Measurements from ENCODE around the gene FGD5. TPM values are rescaled to one million over a fixed set of nuclear protein-coding genes. Genes with fewer than 3 reads are reported as not detected.

Gene FGD5
- not detected in 2 replicates for total RNA-seq (2014; rRNA removed; shearing (Covaris generic))

GRCh38 chr3:14818804-14819500 lies at the start of gene FGD5:
FGD5 (plus strand) TSS chr3:14818962; CDS start chr3:14819072, 110 bp downstream.
- no peaks in the 10 kb centered on the region for H3K36me3 ChIP-seq
- no peak within 1 kb of the TSS for H3K4me3 ChIP-seq
- DNase-seq, result no peak
- H3K27ac ChIP-seq, result no peak within 1 kb of the TSS
- no peaks in the 10 kb centered on the region for H3K27me3 ChIP-seq
- no peaks in the 10 kb centered on the region for H3K9me3 ChIP-seq (replicated peaks)
- no peaks in the 10 kb centered on the region for H3K4me1 ChIP-seq

- Histone ChIP-seq H3K27me3 (no peaks in the 10 kb centered on the region; the same call in 1 of the 2 replicates), H3K36me3 (no peaks in the 10 kb centered on the region), H3K4me3 (no peak overlapping the region), H3K4me1 (no peaks in the 10 kb centered on the region), H3K9me3 (replicated peaks) (no peaks in the 10 kb centered on the region), H3K27ac (no peak overlapping the region)
- no peak for DNase-seq
These were observed 49.0 kb upstream of the FGD5 start for GRCh38 chr3:14769544-14770325.

GRCh38 chr3:14770591-14770990 lies 48.2 kb upstream of the FGD5 start:
- H3K36me3 ChIP-seq, result no peaks in the 10 kb centered on the region
- no peak for DNase-seq
- H3K27me3 ChIP-seq, result no peaks in the 10 kb centered on the region; the same call in 1 of the 2 replicates
- no peak overlapping the region for H3K27ac ChIP-seq
- H3K9me3 ChIP-seq (replicated peaks), result no peaks in the 10 kb centered on the region
- H3K4me3 ChIP-seq, result no peak overlapping the region
- no peaks in the 10 kb centered on the region for H3K4me1 ChIP-seq

GRCh38 chr3:14771593-14772497 lies 46.9 kb upstream of the FGD5 start:
- DNase-seq, result no peak
- Histone ChIP-seq H3K9me3 (replicated peaks) (no peaks in the 10 kb centered on the region), H3K27ac (no peak overlapping the region), H3K4me3 (no peak overlapping the region), H3K4me1 (no peaks in the 10 kb centered on the region), H3K36me3 (no peaks in the 10 kb centered on the region), H3K27me3 (peaks cover 2% of the 10 kb centered on the region; the same call in 1 of the 2 replicates)

- H3K4me1 ChIP-seq, result no peaks in the 10 kb centered on the region
- no peaks in the 10 kb centered on the region for H3K36me3 ChIP-seq
- no peak overlapping the region for H3K27ac ChIP-seq
- H3K4me3 ChIP-seq, result no peak overlapping the region
- H3K9me3 ChIP-seq (replicated peaks), result no peaks in the 10 kb centered on the region
- peaks cover 2% of the 10 kb centered on the region; the same call in 1 of the 2 replicates for H3K27me3 ChIP-seq
- DNase-seq, result no peak
These were observed 46.1 kb upstream of the FGD5 start for GRCh38 chr3:14772533-14773138.

GRCh38 chr3:14773281-14773680 lies 45.5 kb upstream of the FGD5 start:
- Histone ChIP-seq H3K36me3 (no peaks in the 10 kb centered on the region), H3K4me1 (no peaks in the 10 kb centered on the region), H3K27ac (no peak overlapping the region), H3K4me3 (no peak overlapping the region), H3K9me3 (replicated peaks) (no peaks in the 10 kb centered on the region), H3K27me3 (peaks cover 2% of the 10 kb centered on the region; the same call in 1 of the 2 replicates)
- DNase-seq, result no peak

GRCh38 chr3:14773691-14774128 lies 45.1 kb upstream of the FGD5 start:
- Histone ChIP-seq H3K4me1 (no peaks in the 10 kb centered on the region), H3K27me3 (peaks cover 2% of the 10 kb centered on the region; the same call in 1 of the 2 replicates), H3K4me3 (no peak overlapping the region), H3K27ac (no peak overlapping the region), H3K36me3 (no peaks in the 10 kb centered on the region), H3K9me3 (replicated peaks) (no peaks in the 10 kb centered on the region)
- no peak for DNase-seq

- Histone ChIP-seq H3K27ac (no peak overlapping the region), H3K9me3 (replicated peaks) (no peaks in the 10 kb centered on the region), H3K4me3 (no peak overlapping the region), H3K27me3 (peaks cover 2% of the 10 kb centered on the region; the same call in 1 of the 2 replicates), H3K36me3 (no peaks in the 10 kb centered on the region), H3K4me1 (no peaks in the 10 kb centered on the region)
- DNase-seq, result no peak
These were observed 44.3 kb upstream of the FGD5 start for GRCh38 chr3:14774431-14774830.

GRCh38 chr3:14775011-14775410 lies 43.8 kb upstream of the FGD5 start:
- H3K4me3 ChIP-seq, result no peak overlapping the region
- DNase-seq, result no peak
- no peaks in the 10 kb centered on the region for H3K9me3 ChIP-seq (replicated peaks)
- peaks cover 2% of the 10 kb centered on the region; the same call in 1 of the 2 replicates for H3K27me3 ChIP-seq
- no peak overlapping the region for H3K27ac ChIP-seq
- no peaks in the 10 kb centered on the region for H3K36me3 ChIP-seq
- H3K4me1 ChIP-seq, result no peaks in the 10 kb centered on the region

- peaks cover 2% of the 10 kb centered on the region; the same call in 1 of the 2 replicates for H3K27me3 ChIP-seq
- H3K27ac ChIP-seq, result no peak overlapping the region
- H3K36me3 ChIP-seq, result no peaks in the 10 kb centered on the region
- no peak for DNase-seq
- H3K4me3 ChIP-seq, result no peak overlapping the region
- no peaks in the 10 kb centered on the region for H3K4me1 ChIP-seq
- H3K9me3 ChIP-seq (replicated peaks), result no peaks in the 10 kb centered on the region
These were observed 43.2 kb upstream of the FGD5 start for GRCh38 chr3:14775563-14775962.

GRCh38 chr3:14779069-14779685 lies 39.6 kb upstream of the FGD5 start:
- Histone ChIP-seq H3K36me3 (no peaks in the 10 kb centered on the region), H3K9me3 (replicated peaks) (no peaks in the 10 kb centered on the region), H3K27me3 (peaks cover 2% of the 10 kb centered on the region; the same call in 1 of the 2 replicates), H3K27ac (no peak overlapping the region), H3K4me1 (no peaks in the 10 kb centered on the region), H3K4me3 (no peak overlapping the region)
- DNase-seq, result no peak

- Histone ChIP-seq H3K4me1 (no peaks in the 10 kb centered on the region), H3K27me3 (0 out of 2 replicates have a peak, but pooled peaks cover 2% of the 10 kb centered on the region), H3K9me3 (replicated peaks) (no peaks in the 10 kb centered on the region), H3K27ac (no peak overlapping the region), H3K4me3 (no peak overlapping the region), H3K36me3 (no peaks in the 10 kb centered on the region)
- peak; percentile 22 to 34 for DNase-seq
These were observed 37.7 kb upstream of the FGD5 start for GRCh38 chr3:14780927-14781507.

GRCh38 chr3:14783480-14784086 lies 35.2 kb upstream of the FGD5 start:
- Histone ChIP-seq H3K36me3 (no peaks in the 10 kb centered on the region), H3K4me1 (no peaks in the 10 kb centered on the region), H3K4me3 (no peak overlapping the region), H3K9me3 (replicated peaks) (no peaks in the 10 kb centered on the region), H3K27me3 (no peaks in the 10 kb centered on the region), H3K27ac (no peak overlapping the region)
- no peak for DNase-seq
